AG09319 (cell line): Measurements from ENCODE around the gene COX14.
A peak's percentile ranks its signal among the peaks of the same experiment; 100 is the strongest.

ENCODE experiments used
- DNase-seq: peaks from one replicate; pipeline ENCODE4 v3.0.0-alpha.2; 2010; ENCODE audit warnings: low read depth; ENCODE audit errors: extremely low read depth
- TF ChIP-seq, protein P1 (sequence below): IDR thresholded peaks from 2 replicates; pipeline ENCODE4 v1.5.1; 2011; ENCODE audit warnings: low read depth, mild to moderate bottlenecking, inconsistent platforms, low read length, moderate library complexity

COX14 gene

DNA sequence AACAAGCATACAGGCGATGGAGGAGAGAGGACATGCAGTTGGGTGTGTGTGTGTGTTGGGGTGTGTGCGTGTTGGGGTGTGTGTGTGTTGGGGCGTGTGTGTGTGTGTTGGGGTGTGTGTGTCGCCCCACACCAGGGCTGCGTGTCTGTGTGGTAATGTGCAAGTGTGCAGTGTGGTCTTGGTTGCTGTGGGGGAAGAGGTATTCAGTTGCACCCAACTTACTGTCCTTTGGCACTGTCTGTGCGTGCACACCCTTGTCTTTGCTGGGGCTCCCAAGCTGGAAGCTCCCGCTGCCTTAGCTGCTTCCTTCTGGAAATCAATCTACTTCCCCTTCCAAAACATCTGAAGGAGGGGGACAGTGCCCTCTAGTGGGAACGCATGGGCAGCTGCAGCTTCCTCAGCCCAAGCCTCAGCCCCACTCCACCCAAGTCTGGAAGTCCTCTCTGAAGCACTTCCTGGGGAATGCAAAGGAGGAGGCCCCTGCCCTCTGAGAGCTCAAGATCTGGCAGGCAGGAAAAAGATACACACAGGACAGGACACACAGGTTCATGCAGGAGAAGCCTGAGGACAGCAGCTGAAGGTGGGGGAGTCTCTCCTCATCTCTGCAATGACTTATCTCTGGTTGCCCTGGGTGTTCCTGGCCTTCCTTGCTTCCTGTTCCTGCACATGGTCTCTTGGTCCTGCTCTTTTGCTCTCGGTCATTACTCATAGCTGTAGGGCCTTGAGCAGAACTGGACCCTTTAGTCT, 41.5 kb upstream of the COX14 start:
- TF ChIP-seq, protein P1, sequence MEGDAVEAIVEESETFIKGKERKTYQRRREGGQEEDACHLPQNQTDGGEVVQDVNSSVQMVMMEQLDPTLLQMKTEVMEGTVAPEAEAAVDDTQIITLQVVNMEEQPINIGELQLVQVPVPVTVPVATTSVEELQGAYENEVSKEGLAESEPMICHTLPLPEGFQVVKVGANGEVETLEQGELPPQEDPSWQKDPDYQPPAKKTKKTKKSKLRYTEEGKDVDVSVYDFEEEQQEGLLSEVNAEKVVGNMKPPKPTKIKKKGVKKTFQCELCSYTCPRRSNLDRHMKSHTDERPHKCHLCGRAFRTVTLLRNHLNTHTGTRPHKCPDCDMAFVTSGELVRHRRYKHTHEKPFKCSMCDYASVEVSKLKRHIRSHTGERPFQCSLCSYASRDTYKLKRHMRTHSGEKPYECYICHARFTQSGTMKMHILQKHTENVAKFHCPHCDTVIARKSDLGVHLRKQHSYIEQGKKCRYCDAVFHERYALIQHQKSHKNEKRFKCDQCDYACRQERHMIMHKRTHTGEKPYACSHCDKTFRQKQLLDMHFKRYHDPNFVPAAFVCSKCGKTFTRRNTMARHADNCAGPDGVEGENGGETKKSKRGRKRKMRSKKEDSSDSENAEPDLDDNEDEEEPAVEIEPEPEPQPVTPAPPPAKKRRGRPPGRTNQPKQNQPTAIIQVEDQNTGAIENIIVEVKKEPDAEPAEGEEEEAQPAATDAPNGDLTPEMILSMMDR = peak; percentile 98
- DNase-seq = peak; percentile 66

DNA sequence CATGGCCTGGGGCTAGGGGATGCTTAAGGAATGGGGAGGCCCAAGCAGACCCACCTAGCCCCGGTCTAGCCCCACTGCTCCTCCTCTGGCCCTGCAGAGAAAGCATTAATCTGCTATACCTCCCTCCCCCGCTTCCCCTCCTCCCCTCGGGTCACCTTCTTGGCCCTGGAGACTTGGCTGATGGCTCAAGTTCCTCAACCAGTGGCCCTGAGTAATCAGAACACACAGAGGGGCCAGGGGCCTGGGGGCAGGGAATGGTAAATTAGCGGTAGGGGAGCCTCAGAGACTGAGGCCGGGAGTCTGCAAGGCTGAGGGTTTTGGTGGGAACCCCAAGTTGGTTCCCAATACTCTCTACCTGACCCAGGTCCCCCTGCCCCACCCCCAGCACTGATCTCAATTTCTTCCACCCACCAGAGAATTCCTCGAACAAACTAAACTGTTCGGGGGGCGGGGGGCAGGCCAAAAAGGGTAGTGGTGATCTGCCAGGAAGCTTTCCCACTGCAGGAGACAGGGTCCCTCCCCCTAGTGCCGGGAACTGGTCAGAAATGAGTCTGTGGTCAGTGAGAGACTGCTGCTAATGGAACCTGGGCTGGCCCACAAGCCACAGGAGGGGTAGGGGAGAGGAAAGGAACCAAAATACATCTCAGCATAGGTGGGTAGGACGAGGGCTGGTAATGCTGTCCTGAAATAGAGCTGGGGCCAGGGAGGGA, 39.7 kb upstream of the COX14 start:
- no peak for DNase-seq
- TF ChIP-seq, protein P1 = no peak

DNA sequence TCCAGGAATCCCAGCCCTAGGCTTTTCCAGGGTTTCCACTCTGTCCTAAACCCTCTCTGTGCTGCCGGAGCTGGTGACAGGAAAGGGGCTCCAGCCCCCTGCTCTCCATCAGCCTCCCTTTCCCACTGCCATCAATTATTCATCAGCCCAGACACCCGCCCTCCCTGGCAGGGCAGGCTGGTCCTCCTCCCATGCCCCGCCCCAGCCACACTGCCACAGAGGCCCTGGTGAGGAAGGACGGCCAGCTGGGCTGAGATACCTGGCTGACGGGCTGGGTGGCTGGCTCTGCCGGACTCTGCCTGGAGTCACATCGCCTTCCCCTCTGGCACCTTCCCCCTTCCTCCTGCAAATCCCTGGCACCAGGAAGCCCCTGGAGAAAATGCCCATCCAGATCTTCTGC, 38.8 kb upstream of the COX14 start:
- DNase-seq = no peak
- TF ChIP-seq, protein P1 = no peak

DNA sequence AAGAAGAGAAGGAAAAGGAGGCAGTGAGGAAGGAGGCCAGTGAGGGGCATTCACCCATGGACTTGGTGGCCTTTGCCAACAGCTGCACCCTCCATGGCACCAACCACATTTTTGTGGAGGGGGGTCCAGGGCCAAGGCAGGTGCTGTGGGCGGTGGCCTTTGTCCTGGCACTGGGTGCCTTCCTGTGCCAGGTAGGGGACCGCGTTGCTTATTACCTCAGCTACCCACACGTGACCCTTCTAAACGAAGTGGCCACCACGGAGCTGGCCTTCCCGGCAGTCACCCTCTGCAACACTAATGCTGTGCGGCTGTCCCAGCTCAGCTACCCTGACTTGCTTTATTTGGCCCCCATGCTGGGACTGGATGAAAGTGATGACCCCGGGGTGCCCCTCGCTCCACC, 38.3 kb upstream of the COX14 start:
- TF ChIP-seq, protein P1 = no peak
- DNase-seq = no peak

DNA sequence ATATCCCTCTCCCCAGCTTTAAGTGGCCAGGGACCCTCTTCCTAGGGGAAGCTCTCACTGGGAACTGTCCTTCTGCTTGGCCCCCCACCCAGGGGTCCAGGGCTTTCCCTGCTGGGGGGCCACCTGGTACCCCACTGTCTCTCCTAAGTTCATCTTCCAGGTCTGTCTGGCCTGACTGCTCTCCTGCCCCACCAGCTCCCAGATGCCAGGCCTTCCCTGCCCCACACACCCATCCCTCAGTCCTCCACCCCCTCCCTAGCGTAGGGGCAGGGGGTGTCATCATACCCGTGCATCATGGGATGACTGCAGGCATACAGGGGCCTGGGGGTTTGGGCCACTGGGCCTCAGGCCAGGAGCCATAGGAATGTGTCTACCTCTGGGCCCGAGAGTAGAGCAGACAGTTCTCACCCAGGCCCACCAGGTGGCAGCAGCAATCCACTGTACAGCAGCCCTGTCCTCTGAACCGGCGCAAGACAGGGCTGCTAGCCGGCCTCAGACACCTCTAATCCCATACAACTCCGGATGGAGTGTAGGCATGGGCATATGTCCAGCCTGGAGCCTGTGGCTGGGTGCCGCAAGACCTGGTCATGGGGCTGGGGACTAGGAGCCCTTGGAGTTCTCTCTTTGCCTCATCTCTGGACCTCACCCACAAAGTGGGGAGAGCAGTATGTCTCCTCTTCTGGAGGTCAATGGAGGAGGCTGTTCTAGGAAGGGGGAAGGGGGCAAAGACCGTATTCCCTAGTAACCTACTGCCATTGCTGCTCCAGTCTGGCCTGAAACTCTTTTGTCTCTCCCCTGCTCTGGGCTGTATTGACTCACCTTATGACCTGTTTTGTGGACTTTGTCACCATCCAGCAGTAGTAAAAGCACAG, 36.9 kb upstream of the COX14 start:
- TF ChIP-seq, protein P1 = peak; percentile 87
- no peak for DNase-seq

DNA sequence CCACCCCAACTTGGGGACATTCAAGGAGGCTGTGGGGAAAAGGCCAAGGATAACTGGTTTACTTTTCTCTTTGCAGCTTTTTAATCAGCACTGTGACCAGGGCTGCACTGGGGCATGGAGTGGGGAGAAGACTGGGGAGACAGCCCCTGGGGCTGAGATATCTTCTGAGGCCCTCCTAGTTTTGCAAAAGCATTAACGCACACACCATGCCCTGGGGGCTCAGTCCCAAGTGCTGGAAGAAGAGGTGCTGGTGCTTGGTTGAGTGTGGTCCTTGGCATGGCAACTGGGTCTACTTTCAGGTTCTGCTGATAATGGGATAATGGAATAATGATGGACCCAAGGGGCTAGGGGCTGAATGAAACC, 36.2 kb upstream of the COX14 start:
- DNase-seq = no peak
- TF ChIP-seq, protein P1 = no peak
